ENCODE data around the gene ANAPC2. TPM values are rescaled to one million over a fixed set of nuclear protein-coding genes. Genes with fewer than 3 reads are reported as not detected.

Gene ANAPC2
- total and polyA plus RNA-seq, 8 donors = 42.1 to 58.8 (median 44.4) TPM

- TF ChIP-seq, protein P1, sequence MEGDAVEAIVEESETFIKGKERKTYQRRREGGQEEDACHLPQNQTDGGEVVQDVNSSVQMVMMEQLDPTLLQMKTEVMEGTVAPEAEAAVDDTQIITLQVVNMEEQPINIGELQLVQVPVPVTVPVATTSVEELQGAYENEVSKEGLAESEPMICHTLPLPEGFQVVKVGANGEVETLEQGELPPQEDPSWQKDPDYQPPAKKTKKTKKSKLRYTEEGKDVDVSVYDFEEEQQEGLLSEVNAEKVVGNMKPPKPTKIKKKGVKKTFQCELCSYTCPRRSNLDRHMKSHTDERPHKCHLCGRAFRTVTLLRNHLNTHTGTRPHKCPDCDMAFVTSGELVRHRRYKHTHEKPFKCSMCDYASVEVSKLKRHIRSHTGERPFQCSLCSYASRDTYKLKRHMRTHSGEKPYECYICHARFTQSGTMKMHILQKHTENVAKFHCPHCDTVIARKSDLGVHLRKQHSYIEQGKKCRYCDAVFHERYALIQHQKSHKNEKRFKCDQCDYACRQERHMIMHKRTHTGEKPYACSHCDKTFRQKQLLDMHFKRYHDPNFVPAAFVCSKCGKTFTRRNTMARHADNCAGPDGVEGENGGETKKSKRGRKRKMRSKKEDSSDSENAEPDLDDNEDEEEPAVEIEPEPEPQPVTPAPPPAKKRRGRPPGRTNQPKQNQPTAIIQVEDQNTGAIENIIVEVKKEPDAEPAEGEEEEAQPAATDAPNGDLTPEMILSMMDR (IDR thresholded peaks at IDR 0.05) = no peak
- Histone ChIP-seq H3K27me3 (peaks cover 0 to 84% of the 10 kb centered on the region in 2 donors), H3K4me1 (peaks cover 8 to 21% of the 10 kb centered on the region in 2 donors), H3K36me3 (no peaks in the 10 kb centered on the region), H3K9me3 (no peaks in the 10 kb centered on the region), H3K27ac (no peak overlapping the region), H3K4me3 (no peak overlapping the region)
- ATAC-seq = no peak
- intact Hi-C loops (cut with DNase I) = no loop called here
- no peak for DNase-seq
Measured at GRCh38 chr9:137232510-137232909, 44.1 kb upstream of the ANAPC2 start.

DNA sequence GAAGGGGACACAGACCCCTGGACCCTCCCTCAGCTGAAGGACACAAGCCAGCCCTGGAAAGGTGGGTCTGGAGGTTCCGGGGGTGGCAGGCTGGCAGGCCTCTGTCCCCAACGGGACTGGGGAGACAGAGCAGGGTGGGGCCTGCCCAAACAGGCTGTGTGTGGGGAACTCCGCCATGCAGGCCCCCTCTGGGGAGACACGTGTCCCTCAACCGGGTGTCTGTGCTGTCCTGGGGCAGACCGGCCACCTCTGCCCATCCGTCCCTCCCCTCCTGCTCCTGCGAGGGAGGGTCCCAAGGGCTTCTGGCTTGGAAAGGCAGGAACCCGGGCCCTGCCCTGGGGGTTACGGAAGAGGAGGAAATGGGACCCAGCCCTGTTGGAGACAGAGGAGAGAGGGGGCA is 43.7 kb upstream of the ANAPC2 start:
- no peaks in the 10 kb centered on the region for H3K36me3 ChIP-seq
- ATAC-seq = no peak

DNA sequence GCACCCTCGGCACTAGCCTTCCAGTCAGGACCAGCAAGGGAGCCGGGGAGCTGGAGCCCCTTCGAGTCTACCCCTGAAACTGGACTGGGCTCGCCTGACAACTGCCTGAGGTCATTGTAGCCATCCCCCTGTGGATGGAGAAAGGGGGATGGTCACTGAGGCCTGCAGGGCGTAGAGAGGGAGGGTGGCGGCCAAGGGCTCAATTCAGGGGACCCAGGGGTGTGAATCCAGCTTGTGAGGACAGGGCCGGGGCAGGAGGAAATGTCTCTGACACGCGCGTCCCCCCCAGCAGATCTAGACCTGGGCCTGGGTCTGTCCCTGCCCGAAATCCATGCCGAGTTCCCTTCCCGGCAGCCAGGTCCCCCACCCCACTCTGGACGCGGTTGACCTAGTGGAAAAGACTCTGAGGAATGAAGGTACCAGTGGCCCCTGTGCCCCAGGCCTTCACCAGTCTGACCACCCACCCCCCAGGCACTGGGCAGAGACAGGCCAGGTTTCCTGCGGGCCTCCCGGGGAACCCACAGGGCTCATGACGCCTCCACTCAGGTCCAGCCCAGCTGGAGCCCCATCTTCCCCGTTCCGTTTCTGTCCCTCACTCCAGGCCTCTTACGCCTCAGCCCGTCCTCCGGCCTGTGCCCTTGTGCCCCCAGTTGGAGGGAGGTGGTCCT is 43.1 kb upstream of the ANAPC2 start:
- intact Hi-C loops (cut with DNase I) = loop anchor here in 1 of 2 donors (2.0 kb wide), 1 partner anchor 109 kb away; no protein-coding TSS in a partner anchor
- peaks cover 0 to 94% of the 10 kb centered on the region in 2 donors for H3K27me3 ChIP-seq
- TF ChIP-seq, protein P1 (IDR thresholded peaks at IDR 0.05) = no peak

More for the DNA sequence above, 43.7 kb upstream of the ANAPC2 start:
- Histone ChIP-seq H3K27ac (no peak overlapping the region), H3K9me3 (no peaks in the 10 kb centered on the region), H3K4me3 (no peak overlapping the region), H3K27me3 (peaks cover 0 to 88% of the 10 kb centered on the region in 2 donors), H3K4me1 (peaks cover 11 to 21% of the 10 kb centered on the region in 2 donors)
- TF ChIP-seq, protein P1 (IDR thresholded peaks at IDR 0.05) = no peak
- intact Hi-C loops (cut with DNase I) = no loop called here
- no peak for DNase-seq

GRCh38 chr9:137230705-137231371 is 42.5 kb upstream of the ANAPC2 start, which contains the start of gene SLC34A3:
Gene SLC34A3 (plus strand): TSS chr9:137230901. CDS start chr9:137231703, 802 bp downstream.
- intact Hi-C loops (cut with DNase I) = loop anchor here in 1 of 2 donors (2.0 kb wide), 1 partner anchor 108 kb away; no protein-coding TSS in a partner anchor
- DNase-seq (no peak), ATAC-seq (no peak)
- no peak within 1 kb of the TSS for H3K27ac ChIP-seq
- peaks cover 0 to 92% of the 10 kb centered on the region in 2 donors for H3K27me3 ChIP-seq
- peaks cover 3 to 17% of the 10 kb centered on the region in 2 donors for H3K4me1 ChIP-seq
- no peaks in the 10 kb centered on the region for H3K36me3 ChIP-seq
- TF ChIP-seq, protein P1 (IDR thresholded peaks at IDR 0.05) = no peak
- no peak within 1 kb of the TSS for H3K4me3 ChIP-seq
- H3K9me3 ChIP-seq = no peaks in the 10 kb centered on the region

More for the DNA sequence above, 43.1 kb upstream of the ANAPC2 start:
- Histone ChIP-seq H3K27ac (no peak overlapping the region), H3K36me3 (no peaks in the 10 kb centered on the region), H3K4me3 (no peak overlapping the region), H3K9me3 (no peaks in the 10 kb centered on the region), H3K4me1 (peaks cover 6 to 18% of the 10 kb centered on the region in 2 donors)
- ATAC-seq = no peak
- DNase-seq = no peak

All from left lung (tissue), 10 donors.